Testis (tissue), 3 donors: Measurements from ENCODE around the gene DACH1. TPM values are rescaled to one million over a fixed set of nuclear protein-coding genes. Genes with fewer than 3 reads are reported as not detected.

Experiments
- DNase-seq: peaks from one replicate; pipeline ENCODE4 v3.0.0-alpha.2; 2019
- H3K27ac ChIP-seq, 2 donors: fragments of 200-600 bp; sonication (generic); one replicate each; pipeline ENCODE4 v1.5.1; 2019
- H3K27me3 ChIP-seq: fragments of 200-600 bp; sonication (generic); one replicate; pipeline ENCODE4 v1.5.1; 2019
- H3K36me3 ChIP-seq: fragments of 200-600 bp; sonication (generic); one replicate; pipeline ENCODE4 v1.5.1; 2017; ENCODE audit warnings: low read depth; ENCODE audit errors: missing control alignments
- H3K4me1 ChIP-seq: fragments of 200-600 bp; sonication (generic); one replicate; pipeline ENCODE4 v1.5.1; 2019
- H3K4me3 ChIP-seq, 2 donors: fragments of 200-600 bp; sonication (generic); one replicate each; pipeline ENCODE4 v1.5.1; 2017 to 2019
- H3K9me3 ChIP-seq: fragments of 200-600 bp; sonication (generic); one replicate; pipeline ENCODE4 v1.5.1; 2017
- POLR2A ChIP-seq: fragments of 450-650 bp; IDR thresholded peaks from one replicate; pipeline ENCODE4 v1.6.1; 2017; ENCODE audit warnings: antibody characterized with exemption, mild to moderate bottlenecking, moderate library complexity
- WGBS, 2 donors: methylation state at CpG; one replicate each; pipeline ENCODE4 v1.1.5; 2018; 5-methylcytosine and 5-hydroxymethylcytosine counted together
- intact Hi-C: fragments of 100-400 bp; cut with DNase I; formaldehyde crosslinking; loops from one replicate; pipeline ENCODE4 v1.15.1; 2023; ENCODE audit warnings: low total_unique reads
- polyA plus RNA-seq: library from polyadenylated mRNA; stranded (reverse); fragments of 350-450 nt; fragmentation: Illumina TruSeq; extraction: RNeasy Lipid Tissue Mini Kit (QIAGEN cat#74804); gene quantifications from one replicate; pipeline ENCODE4 v1.2.3, GENCODE V29; 2014; ENCODE audit warnings: low read depth, low replicate concordance; ENCODE audit not compliant: insufficient read depth
- total RNA-seq, 2 donors: library from RNA; depleted of rRNA; stranded (reverse); fragments of >200 nt; gene quantifications; one replicate each; pipeline ENCODE4 v1.2.3, GENCODE V29; 2016
- TF ChIP-seq, protein P1 (sequence below), 3 experiments: fragments of 450-650 bp in 2 of 3; fragments of 200-600 bp in 1 of 3; sonication (generic) in 1 of 3; IDR thresholded peaks; one replicate each; pipeline ENCODE4 v1.5.1; 2016 to 2019; ENCODE audit warnings: antibody characterized with exemption in 3 of 3, mild to moderate bottlenecking in 2 of 3, moderate library complexity in 1 of 3

The DACH1 gene
- total and polyA plus RNA-seq, 3 donors from 2014 or later = 4.7 to 11.1 (median 5.4) TPM

DNA sequence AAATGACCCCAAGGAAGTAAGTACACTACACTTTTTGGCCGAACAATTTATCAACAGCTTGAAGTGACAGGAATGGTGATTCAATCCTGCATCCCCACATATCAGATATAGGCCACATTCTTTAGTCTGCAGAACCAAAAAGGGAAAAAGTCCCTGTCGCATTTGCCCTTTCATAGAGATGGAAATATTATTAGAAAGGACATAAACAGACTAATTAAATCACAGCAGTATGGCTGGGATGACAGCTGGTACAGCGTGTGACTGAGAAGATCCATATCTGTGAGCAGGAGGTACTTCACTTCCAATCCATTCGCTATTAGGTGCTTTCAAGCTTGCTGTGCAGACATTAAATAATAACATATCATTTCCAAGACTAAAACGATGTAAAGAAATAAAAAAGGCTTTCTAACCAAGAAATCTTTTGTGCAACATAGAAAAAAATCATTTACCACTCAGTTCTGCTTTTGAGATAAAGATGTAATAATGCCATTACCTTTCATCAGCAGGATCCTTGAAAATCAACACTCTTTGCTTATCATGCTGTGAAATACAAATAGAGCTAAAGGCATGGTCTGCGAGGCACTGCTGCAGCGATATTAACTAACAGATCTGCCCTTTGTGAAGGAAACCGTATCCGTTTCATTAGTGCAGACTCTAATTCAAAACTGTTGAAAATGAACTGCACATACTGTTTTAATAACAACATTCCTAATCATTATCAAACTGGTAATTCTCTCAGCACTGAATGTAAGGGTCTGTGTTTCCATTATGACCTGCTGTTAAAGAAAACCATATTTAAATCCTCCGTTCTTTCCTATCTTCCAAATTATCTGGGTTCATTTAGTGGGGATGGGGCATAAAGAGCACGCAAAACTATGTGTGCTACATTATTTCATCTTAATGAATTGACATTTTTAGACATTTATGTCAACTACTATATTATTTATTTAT lies 245.6 kb downstream of the DACH1 start:
- H3K4me1 ChIP-seq = no peaks in the 10 kb centered on the region
- no peaks in the 10 kb centered on the region for H3K36me3 ChIP-seq
- DNase-seq = no peak
- no peaks in the 10 kb centered on the region for H3K27me3 ChIP-seq
- 59 to 61% methylated on average over 11 of the region's 11 CpGs for WGBS, 2 donors
- H3K9me3 ChIP-seq = no peaks in the 10 kb centered on the region
- no peak overlapping the region for H3K27ac ChIP-seq
- TF ChIP-seq, protein P1, sequence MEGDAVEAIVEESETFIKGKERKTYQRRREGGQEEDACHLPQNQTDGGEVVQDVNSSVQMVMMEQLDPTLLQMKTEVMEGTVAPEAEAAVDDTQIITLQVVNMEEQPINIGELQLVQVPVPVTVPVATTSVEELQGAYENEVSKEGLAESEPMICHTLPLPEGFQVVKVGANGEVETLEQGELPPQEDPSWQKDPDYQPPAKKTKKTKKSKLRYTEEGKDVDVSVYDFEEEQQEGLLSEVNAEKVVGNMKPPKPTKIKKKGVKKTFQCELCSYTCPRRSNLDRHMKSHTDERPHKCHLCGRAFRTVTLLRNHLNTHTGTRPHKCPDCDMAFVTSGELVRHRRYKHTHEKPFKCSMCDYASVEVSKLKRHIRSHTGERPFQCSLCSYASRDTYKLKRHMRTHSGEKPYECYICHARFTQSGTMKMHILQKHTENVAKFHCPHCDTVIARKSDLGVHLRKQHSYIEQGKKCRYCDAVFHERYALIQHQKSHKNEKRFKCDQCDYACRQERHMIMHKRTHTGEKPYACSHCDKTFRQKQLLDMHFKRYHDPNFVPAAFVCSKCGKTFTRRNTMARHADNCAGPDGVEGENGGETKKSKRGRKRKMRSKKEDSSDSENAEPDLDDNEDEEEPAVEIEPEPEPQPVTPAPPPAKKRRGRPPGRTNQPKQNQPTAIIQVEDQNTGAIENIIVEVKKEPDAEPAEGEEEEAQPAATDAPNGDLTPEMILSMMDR (IDR thresholded peaks at IDR 0.05) = no peak
- no peak for TF ChIP-seq POLR2A
- H3K4me3 ChIP-seq = no peak overlapping the region
- intact Hi-C loops = no loop called here

DNA sequence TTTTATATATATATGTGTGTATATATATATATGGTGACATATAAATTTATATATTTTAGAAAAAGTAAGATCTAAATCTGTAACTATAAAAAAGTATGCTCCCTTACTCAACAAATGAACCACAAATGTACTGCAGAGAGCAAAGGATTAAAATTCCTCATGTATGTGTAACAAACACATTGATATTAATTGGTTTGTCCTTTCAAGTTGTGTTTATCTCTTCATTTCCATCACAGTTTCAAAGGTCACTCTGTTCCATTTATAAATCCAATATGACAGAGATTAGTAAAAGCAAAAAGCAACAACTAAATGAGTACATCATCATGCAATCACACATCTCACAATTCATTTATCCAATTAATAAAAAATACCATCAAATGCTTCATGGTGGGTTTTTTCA lies 247.9 kb downstream of the DACH1 start:
- DNase-seq = no peak
- Histone ChIP-seq H3K27me3 (no peaks in the 10 kb centered on the region), H3K36me3 (no peaks in the 10 kb centered on the region), H3K4me3 (no peak overlapping the region), H3K4me1 (no peaks in the 10 kb centered on the region), H3K9me3 (no peaks in the 10 kb centered on the region), H3K27ac (no peak overlapping the region)
- no peak for TF ChIP-seq POLR2A
- TF ChIP-seq, protein P1 (IDR thresholded peaks at IDR 0.05) = no peak
- intact Hi-C loops = no loop called here

DNA sequence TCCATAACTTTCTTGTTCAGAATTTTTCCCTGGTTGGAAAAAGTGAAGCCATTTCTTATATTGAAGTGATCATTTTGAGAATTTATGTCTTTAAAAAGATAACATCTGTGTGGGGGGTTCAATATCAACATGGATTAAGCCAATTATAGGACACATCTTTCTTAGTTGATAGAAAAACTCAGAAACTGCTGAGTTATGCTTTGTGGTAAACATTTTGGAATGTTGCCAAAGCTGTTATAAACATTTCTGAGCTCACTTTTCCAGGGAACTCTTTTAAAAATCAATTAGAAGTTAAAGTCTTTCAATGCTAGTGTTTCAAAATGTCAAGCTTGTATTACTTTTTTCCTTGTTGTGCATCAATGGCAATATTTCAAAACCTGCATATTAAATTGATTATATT lies 248.8 kb downstream of the DACH1 start:
- no peak for DNase-seq
- Histone ChIP-seq H3K4me3 (no peak overlapping the region), H3K9me3 (no peaks in the 10 kb centered on the region)

DNA sequence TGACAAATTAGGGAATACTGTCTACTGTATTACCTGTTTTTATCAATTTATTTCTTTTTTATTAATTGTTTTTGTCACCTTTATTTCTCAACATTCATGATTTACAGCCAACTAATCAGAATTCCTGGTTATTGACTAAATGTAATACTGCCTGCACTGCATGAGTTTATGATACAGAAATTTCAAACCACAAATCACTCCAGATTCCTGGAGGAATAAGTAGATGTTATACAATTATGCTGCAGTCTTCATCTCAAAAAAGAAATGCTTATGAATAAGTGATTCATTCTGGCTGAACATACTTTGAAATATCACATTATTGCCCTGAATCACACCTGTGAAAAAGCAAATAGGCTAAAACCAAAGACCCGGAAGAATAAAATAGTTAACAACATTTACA lies 249.7 kb downstream of the DACH1 start:
- 90 to 94% methylated on average over 1 of the region's 1 CpG for WGBS, 2 donors
- no peaks in the 10 kb centered on the region for H3K9me3 ChIP-seq
- TF ChIP-seq POLR2A = no peak
- TF ChIP-seq, protein P1 (IDR thresholded peaks at IDR 0.05) = no peak
- intact Hi-C loops = no loop called here
- no peak for DNase-seq
- no peak overlapping the region for H3K4me3 ChIP-seq
- H3K27me3 ChIP-seq = no peaks in the 10 kb centered on the region
- H3K36me3 ChIP-seq = no peaks in the 10 kb centered on the region
- no peak overlapping the region for H3K27ac ChIP-seq
- H3K4me1 ChIP-seq = no peaks in the 10 kb centered on the region

More for the DNA sequence above, 248.8 kb downstream of the DACH1 start:
- H3K27ac ChIP-seq = no peak overlapping the region
- no peaks in the 10 kb centered on the region for H3K4me1 ChIP-seq
- H3K36me3 ChIP-seq = no peaks in the 10 kb centered on the region
- no peak for TF ChIP-seq POLR2A
- TF ChIP-seq, protein P1 (IDR thresholded peaks at IDR 0.05) = no peak
- intact Hi-C loops = no loop called here
- H3K27me3 ChIP-seq = no peaks in the 10 kb centered on the region
